ENCODE measurements around the gene VEGFB. TPM values are rescaled to one million over a fixed set of nuclear protein-coding genes. Genes with fewer than 3 reads are reported as not detected.

Gene VEGFB
- total RNA-seq, 4 donors from 2014 or later, result 21.7 to 66.8 (median 42.5) TPM

DNA sequence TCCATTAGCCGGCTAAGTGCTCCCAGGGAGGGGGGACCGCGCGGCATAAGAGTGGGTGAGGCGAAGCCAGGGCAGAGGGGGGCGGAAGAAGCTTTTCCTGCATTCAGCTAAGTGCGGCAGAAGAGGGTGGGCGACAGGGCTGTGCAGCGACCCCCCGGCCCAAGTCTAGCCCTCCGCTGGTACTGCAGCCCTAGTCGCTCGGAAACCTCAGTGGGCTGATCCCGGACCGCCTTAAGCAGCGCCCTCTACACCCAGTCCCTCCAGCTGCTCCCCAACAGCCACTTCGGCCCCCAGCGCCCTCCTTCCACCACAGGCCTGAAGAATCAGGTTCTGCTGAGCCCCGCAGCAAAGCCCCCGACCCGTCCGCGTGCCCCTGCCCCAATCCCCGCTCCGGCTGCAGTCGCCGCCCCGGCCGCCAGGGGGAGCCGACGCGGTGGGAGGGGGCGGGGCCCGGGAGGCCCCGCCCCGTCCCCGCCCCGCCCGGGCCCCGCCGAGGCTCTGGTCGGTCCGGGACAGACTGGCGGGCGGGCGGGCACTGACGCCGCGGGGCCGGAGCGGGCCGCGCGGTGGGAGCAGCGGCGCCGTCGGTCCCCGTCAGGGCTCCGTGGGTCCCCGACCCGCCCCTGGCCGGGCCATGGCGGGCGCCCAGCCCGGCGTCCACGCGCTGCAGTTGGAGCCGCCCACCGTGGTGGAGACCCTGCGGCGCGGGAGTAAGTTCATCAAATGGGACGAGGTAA lies 16.8 kb downstream of the VEGFB start, which contains the start of gene PLCB3:
PLCB3 (plus strand) TSS at position 515 of the 737 bp plus-strand sequence; CDS start at position 635, 120 bp downstream.
- peak; percentile 53 to 84 (median 76) for DNase-seq
- TF ChIP-seq POLR2A (IDR thresholded peaks at IDR 0.05), result peak in 1 of 2 donors; percentile 94
- TF ChIP-seq, protein P1, sequence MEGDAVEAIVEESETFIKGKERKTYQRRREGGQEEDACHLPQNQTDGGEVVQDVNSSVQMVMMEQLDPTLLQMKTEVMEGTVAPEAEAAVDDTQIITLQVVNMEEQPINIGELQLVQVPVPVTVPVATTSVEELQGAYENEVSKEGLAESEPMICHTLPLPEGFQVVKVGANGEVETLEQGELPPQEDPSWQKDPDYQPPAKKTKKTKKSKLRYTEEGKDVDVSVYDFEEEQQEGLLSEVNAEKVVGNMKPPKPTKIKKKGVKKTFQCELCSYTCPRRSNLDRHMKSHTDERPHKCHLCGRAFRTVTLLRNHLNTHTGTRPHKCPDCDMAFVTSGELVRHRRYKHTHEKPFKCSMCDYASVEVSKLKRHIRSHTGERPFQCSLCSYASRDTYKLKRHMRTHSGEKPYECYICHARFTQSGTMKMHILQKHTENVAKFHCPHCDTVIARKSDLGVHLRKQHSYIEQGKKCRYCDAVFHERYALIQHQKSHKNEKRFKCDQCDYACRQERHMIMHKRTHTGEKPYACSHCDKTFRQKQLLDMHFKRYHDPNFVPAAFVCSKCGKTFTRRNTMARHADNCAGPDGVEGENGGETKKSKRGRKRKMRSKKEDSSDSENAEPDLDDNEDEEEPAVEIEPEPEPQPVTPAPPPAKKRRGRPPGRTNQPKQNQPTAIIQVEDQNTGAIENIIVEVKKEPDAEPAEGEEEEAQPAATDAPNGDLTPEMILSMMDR (IDR thresholded peaks at IDR 0.05), result peak; percentile 53 to 95 (median 85)
- H3K36me3 ChIP-seq, result peaks cover 0 to 22% (median 0%) of the 10 kb centered on the region in 3 donors
- H3K9me3 ChIP-seq, result no peaks in the 10 kb centered on the region
- no peaks in the 10 kb centered on the region for H3K27me3 ChIP-seq
- peak within 1 kb of the TSS; percentile 77 to 99 (median 95) for H3K27ac ChIP-seq
- H3K4me1 ChIP-seq, result peaks cover 0 to 72% (median 16%) of the 10 kb centered on the region in 4 donors
- peak within 1 kb of the TSS; percentile 75 to 99 (median 85) for H3K4me3 ChIP-seq

GRCh38 chr11:64251753-64252002 lies 17.3 kb downstream of the VEGFB start:
- Histone ChIP-seq H3K27ac (peak overlapping the region; percentile 77 to 99 (median 95)), H3K9me3 (no peaks in the 10 kb centered on the region), H3K4me3 (peak overlapping the region; percentile 75 to 99 (median 85)), H3K4me1 (peaks cover 0 to 77% (median 16%) of the 10 kb centered on the region in 4 donors), H3K36me3 (peaks cover 0 to 27% (median 0%) of the 10 kb centered on the region in 3 donors), H3K27me3 (no peaks in the 10 kb centered on the region)
- DNase-seq, result no peak
- TF ChIP-seq, protein P1 (IDR thresholded peaks at IDR 0.05), result no peak
- peak; percentile 16 to 37 for TF ChIP-seq POLR2A (IDR thresholded peaks at IDR 0.05)

DNA sequence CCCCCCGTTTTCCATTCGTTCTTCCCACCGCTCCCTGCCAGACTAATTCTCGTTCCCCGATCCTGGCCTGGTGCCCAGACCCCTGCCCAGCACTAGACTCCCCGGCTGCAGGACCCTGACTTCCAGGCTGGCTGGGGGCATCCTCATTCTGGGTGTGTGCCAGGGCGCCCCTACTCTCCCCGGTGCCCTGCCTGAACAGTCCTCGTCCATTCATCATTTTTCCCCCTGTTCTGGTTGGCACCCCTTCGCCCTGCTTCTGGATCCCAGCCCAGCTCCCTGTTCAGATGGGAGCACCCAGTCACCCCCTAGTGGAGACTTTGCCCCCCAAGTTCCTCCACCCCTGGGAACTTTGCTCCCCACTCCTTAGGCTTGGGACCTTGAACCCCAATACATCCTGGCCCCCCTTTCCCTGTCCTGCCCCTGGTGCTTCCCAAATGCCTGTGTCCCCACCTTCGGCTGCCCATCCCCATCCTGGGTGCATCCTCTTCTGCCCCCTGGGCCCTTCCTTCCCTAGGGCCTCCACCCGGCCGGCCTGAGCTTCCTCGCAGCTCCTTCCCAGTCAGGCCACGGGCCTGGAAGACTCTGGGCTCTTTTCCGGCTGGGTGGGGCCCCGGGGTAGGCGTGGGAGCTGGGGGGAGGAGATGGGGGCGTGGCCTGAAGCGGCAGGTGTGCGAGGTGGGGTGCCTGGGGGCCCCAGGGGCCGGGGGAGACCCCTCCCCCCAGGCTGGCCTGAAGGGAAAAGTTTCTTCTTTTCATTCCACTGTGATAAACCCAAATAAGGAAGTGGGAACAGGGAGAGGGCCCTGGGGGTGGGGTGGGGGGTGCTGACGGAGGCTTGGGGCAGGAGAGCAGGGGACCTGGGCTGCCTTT lies 17.9 kb downstream of the VEGFB start:
- no peaks in the 10 kb centered on the region for H3K9me3 ChIP-seq
- peak overlapping the region; percentile 77 to 99 (median 95) for H3K27ac ChIP-seq
- H3K4me1 ChIP-seq, result peaks cover 0 to 77% (median 16%) of the 10 kb centered on the region in 4 donors
- no peaks in the 10 kb centered on the region for H3K27me3 ChIP-seq
- TF ChIP-seq, protein P1 (IDR thresholded peaks at IDR 0.05), result peak in 5 of 6 experiments; percentile 29 to 50 (median 36)
- TF ChIP-seq POLR2A (IDR thresholded peaks at IDR 0.05), result peak; percentile 65 to 67
- H3K36me3 ChIP-seq, result peaks cover 0 to 33% (median 0%) of the 10 kb centered on the region in 3 donors
- DNase-seq, result peak in 2 of 3 donors; percentile 86 to 89
- peak overlapping the region; percentile 75 to 99 (median 85) for H3K4me3 ChIP-seq

DNA sequence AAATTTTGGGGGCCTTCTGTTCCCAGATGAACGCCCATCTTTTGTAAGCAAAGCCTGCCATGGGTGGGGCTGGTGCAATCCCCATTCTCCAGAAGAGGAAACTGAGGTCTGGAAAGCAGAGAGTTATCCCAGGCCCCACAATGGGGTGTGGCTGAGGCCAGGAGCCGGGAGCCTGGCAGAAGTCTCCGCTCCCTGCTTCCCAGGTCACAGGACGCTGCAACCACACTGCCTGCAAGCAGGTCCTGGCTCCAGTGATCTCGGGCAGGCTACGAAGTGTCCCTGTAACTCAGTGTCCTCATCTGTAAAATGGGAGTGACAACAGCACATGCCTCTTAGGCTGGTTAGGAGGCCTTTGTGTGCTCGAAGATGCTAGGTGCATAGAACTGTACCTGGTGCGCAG lies 18.7 kb downstream of the VEGFB start:
- no peak for DNase-seq
- H3K4me1 ChIP-seq, result peaks cover 0 to 71% (median 13%) of the 10 kb centered on the region in 4 donors
- no peaks in the 10 kb centered on the region for H3K9me3 ChIP-seq
- TF ChIP-seq, protein P1 (IDR thresholded peaks at IDR 0.05), result no peak
- TF ChIP-seq POLR2A (IDR thresholded peaks at IDR 0.05), result no peak
- H3K36me3 ChIP-seq, result peaks cover 0 to 41% (median 0%) of the 10 kb centered on the region in 3 donors
- peak overlapping the region in 3 of 4 donors; percentile 75 to 99 (median 78) for H3K4me3 ChIP-seq
- H3K27ac ChIP-seq, result peak overlapping the region; percentile 25 to 99 (median 95)
- H3K27me3 ChIP-seq, result no peaks in the 10 kb centered on the region

- no peak for DNase-seq
- Histone ChIP-seq H3K4me3 (peak overlapping the region in 3 of 4 donors; percentile 75 to 99 (median 78)), H3K4me1 (peaks cover 0 to 66% (median 13%) of the 10 kb centered on the region in 4 donors), H3K27me3 (no peaks in the 10 kb centered on the region), H3K9me3 (no peaks in the 10 kb centered on the region), H3K36me3 (peaks cover 0 to 45% (median 0%) of the 10 kb centered on the region in 3 donors), H3K27ac (peak overlapping the region in 1 of 4 donors; percentile 99)
- TF ChIP-seq POLR2A (IDR thresholded peaks at IDR 0.05), result no peak
- TF ChIP-seq, protein P1 (IDR thresholded peaks at IDR 0.05), result no peak
Measured at GRCh38 chr11:64253481-64253880, 19.1 kb downstream of the VEGFB start.

All from Peyer's patch (tissue), 4 donors.